SK-N-SH treated with all-trans-retinoic acid at 6 μM for 48 hours (cell line): ENCODE data around the gene FRYL.

Experiments used
- ARNTL ChIP-seq: fragments of 450-650 bp; formaldehyde crosslinking; IDR thresholded peaks from 2 replicates; pipeline ENCODE4 v1.5.0; 2020; ENCODE audit warnings: low read depth, mild to moderate bottlenecking, moderate library complexity, borderline replicate concordance
- BACH2 ChIP-seq: fragments of 250-450 bp; sonication (Bioruptor Pico); IDR thresholded peaks from 2 replicates; pipeline ENCODE4 v1.9.0; 2021; ENCODE audit warnings: mild to moderate bottlenecking, borderline replicate concordance
- CREB5 ChIP-seq: fragments of 250-450 bp; sonication (Bioruptor Pico); IDR thresholded peaks from 2 replicates; pipeline ENCODE4 v1.5.1; 2020; ENCODE audit warnings: low read depth, mild to moderate bottlenecking, moderate library complexity
- GLIS3 ChIP-seq: fragments of 250-450 bp; sonication (Bioruptor Pico); IDR thresholded peaks from 2 replicates; pipeline ENCODE4 v1.5.0; 2020; ENCODE audit warnings: mild to moderate bottlenecking, moderate library complexity
- POU6F1 ChIP-seq: fragments of 250-450 bp; sonication (Bioruptor Pico); IDR thresholded peaks from 2 replicates; pipeline ENCODE4 v1.8.0; 2021; ENCODE audit warnings: low read depth, mild to moderate bottlenecking, moderate library complexity, borderline replicate concordance
- SNAI2 ChIP-seq: fragments of 250-450 bp; sonication (Bioruptor Pico); IDR thresholded peaks from 2 replicates; pipeline ENCODE4 v1.5.0; 2020; ENCODE audit warnings: mild to moderate bottlenecking, moderate library complexity

GRCh38 chr4:48796191-48796926, 16.3 kb upstream of the FRYL start:
- TF ChIP-seq ARNTL (CRISPR knock-in tag): no peak
- no peak for TF ChIP-seq BACH2 (CRISPR knock-in tag)
- TF ChIP-seq SNAI2: no peak
- no peak for TF ChIP-seq CREB5
- TF ChIP-seq POU6F1 (CRISPR knock-in tag): no peak
- TF ChIP-seq GLIS3 (CRISPR knock-in tag): no peak
